Endodermal cell (in vitro differentiated cells): ENCODE results near the gene CAT. TPM values are rescaled to one million over a fixed set of nuclear protein-coding genes. Genes with fewer than 3 reads are reported as not detected.

Source experiments
- DNase-seq: peaks from one replicate; pipeline ENCODE4 v3.0.0-alpha.2; 2017
- H3K27ac ChIP-seq: 2 replicates; pipeline ENCODE4 v1.5.1; 2013; ENCODE audit warnings: mild to moderate bottlenecking, low read depth, low read length, moderate library complexity
- H3K27me3 ChIP-seq: 2 replicates; pipeline ENCODE4 v1.6.1; 2013; ENCODE audit warnings: mild to moderate bottlenecking, low read length, moderate library complexity; ENCODE audit not compliant: insufficient read depth, control insufficient read depth, poor library complexity, severe bottlenecking
- H3K36me3 ChIP-seq: 2 replicates; pipeline ENCODE4 v1.7.0; 2013; ENCODE audit warnings: mild to moderate bottlenecking, low read length, moderate library complexity; ENCODE audit not compliant: control insufficient read depth, insufficient read depth
- H3K4me1 ChIP-seq: one replicate; pipeline ENCODE4 v1.7.0; 2013; ENCODE audit warnings: low read length; ENCODE audit not compliant: control insufficient read depth, insufficient read depth
- H3K4me3 ChIP-seq: 2 replicates; pipeline ENCODE4 v1.5.1; 2013; ENCODE audit warnings: mild to moderate bottlenecking, low read length, moderate library complexity
- H3K9ac ChIP-seq: 2 replicates; pipeline ENCODE4 v1.6.1; 2013; ENCODE audit warnings: mild to moderate bottlenecking, low read length, moderate library complexity; ENCODE audit not compliant: poor library complexity, severe bottlenecking; ENCODE audit errors: extremely low read depth
- H3K9me3 ChIP-seq: 2 replicates; pipeline ENCODE4 v1.6.1; 2013; ENCODE audit warnings: mild to moderate bottlenecking, low read length, moderate library complexity; ENCODE audit not compliant: control insufficient read depth
- H3K27ac Mint-ChIP-seq: 2 replicates; pipeline ENCODE4 v1.8.0; 2020; ENCODE audit warnings: mixed read lengths
- H3K27me3 Mint-ChIP-seq: 2 replicates; pipeline ENCODE4 v1.8.0; 2021; ENCODE audit warnings: mild to moderate bottlenecking, mixed read lengths; ENCODE audit not compliant: insufficient read depth
- H3K36me3 Mint-ChIP-seq: 2 replicates; pipeline ENCODE4 v1.8.0; 2020; ENCODE audit warnings: low read depth, mixed read lengths
- H3K4me1 Mint-ChIP-seq: 2 replicates; pipeline ENCODE4 v1.8.0; 2020; ENCODE audit warnings: mixed read lengths
- H3K4me3 Mint-ChIP-seq: 2 replicates; pipeline ENCODE4 v1.8.0; 2020; ENCODE audit warnings: mild to moderate bottlenecking, moderate library complexity, mixed read lengths
- H3K9me3 Mint-ChIP-seq: 2 replicates; pipeline ENCODE4 v1.8.0; 2020; ENCODE audit warnings: mild to moderate bottlenecking, mixed read lengths
- WGBS, 2 experiments: methylation state at CpG; one replicate each; pipeline versions ENCODE4 v1.1.5 to v1.1.7; 2013; ENCODE audit warnings: missing lambda C conversion rate in 2 of 2, mixed read lengths in 1 of 2; ENCODE audit not compliant: insufficient coverage in 1 of 2, insufficient read length in 1 of 2; 5-methylcytosine and 5-hydroxymethylcytosine counted together
- total RNA-seq, 2 donors: library from RNA; stranded (reverse); fragmentation: NEBNext Ultra II Directional in 1 of 2; extraction: Animal tissue kit (Norgen Biotek cat#: 25700) in 1 of 2; gene quantifications; 2 replicates in 1 of 2; 3 replicates in 1 of 2; pipeline ENCODE4 v1.2.1, GENCODE V29; 2021
- TF ChIP-seq, protein P1 (sequence below): fragments of 200-600 bp; sonication (generic); conservative IDR thresholded peaks from 2 replicates; pipeline ENCODE4 v1.5.0; 2021; ENCODE audit warnings: antibody characterized with exemption, mild to moderate bottlenecking

Gene CAT
- total RNA-seq, 2 donors from 2014 or later = 18.9 to 23.4 TPM

DNA sequence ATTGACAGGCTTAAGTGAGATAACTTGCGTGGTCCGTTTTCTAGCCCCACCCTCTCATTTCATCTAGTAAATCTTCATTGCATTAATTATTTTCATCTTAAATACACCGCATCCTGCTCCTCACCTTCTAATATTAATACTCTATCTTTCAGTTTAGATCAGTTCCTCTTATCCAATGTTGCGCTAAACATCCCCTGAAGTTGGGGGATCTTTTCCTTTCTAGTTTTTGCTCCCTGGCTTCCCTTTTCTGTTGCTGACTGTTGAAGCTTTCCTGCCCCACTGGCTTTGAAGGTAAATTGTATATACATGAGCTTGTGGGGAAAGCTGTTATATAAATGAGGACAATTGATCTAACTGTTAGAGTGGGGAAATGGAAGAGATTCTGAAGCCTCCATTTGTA, 7.2 kb downstream of the CAT start:
- Mint-ChIP-seq H3K4me1 (no peaks in the 10 kb centered on the region), H3K4me3 (no peak overlapping the region), H3K27ac (no peak overlapping the region), H3K36me3 (peaks cover 18% of the 10 kb centered on the region), H3K9me3 (peaks cover 5% of the 10 kb centered on the region), H3K27me3 (no peaks in the 10 kb centered on the region)
- no peaks in the 10 kb centered on the region for H3K4me1 ChIP-seq
- no peaks in the 10 kb centered on the region for H3K27me3 ChIP-seq
- TF ChIP-seq, protein P1, sequence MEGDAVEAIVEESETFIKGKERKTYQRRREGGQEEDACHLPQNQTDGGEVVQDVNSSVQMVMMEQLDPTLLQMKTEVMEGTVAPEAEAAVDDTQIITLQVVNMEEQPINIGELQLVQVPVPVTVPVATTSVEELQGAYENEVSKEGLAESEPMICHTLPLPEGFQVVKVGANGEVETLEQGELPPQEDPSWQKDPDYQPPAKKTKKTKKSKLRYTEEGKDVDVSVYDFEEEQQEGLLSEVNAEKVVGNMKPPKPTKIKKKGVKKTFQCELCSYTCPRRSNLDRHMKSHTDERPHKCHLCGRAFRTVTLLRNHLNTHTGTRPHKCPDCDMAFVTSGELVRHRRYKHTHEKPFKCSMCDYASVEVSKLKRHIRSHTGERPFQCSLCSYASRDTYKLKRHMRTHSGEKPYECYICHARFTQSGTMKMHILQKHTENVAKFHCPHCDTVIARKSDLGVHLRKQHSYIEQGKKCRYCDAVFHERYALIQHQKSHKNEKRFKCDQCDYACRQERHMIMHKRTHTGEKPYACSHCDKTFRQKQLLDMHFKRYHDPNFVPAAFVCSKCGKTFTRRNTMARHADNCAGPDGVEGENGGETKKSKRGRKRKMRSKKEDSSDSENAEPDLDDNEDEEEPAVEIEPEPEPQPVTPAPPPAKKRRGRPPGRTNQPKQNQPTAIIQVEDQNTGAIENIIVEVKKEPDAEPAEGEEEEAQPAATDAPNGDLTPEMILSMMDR = no peak
- peaks cover 6% of the 10 kb centered on the region for H3K9me3 ChIP-seq
- H3K27ac ChIP-seq = no peak overlapping the region
- no peaks in the 10 kb centered on the region for H3K36me3 ChIP-seq
- WGBS, 2 experiments = 50 to 72% methylated on average over 2 to 4 of the region's 4 CpGs
- H3K4me3 ChIP-seq = no peak overlapping the region
- DNase-seq = no peak
- H3K9ac ChIP-seq = no peak overlapping the region

DNA sequence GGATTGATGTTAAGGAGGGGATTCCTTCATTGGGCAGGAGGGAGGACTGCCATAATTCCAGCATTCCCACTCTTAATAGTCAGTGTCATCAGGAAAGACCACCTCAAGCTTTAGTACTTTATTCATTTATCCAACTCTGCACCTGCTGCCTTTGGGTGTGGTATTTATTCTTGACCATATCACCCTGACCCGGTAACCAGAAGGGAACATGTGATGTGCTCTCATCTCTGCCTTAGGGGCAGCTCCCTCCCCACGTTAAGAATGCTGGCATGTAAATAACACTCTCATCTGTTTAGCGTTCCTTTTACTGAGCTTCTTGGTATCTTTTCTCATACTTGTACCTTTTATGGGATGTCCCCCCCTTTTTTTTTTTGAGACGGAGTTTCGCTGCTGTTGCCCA, 7.7 kb downstream of the CAT start:
- TF ChIP-seq, protein P1 = no peak
- H3K9me3 Mint-ChIP-seq = peaks cover 2% of the 10 kb centered on the region
- no peaks in the 10 kb centered on the region for H3K4me1 Mint-ChIP-seq
- H3K36me3 Mint-ChIP-seq = peaks cover 17% of the 10 kb centered on the region
- Histone ChIP-seq H3K9me3 (peaks cover 6% of the 10 kb centered on the region), H3K4me1 (no peaks in the 10 kb centered on the region), H3K36me3 (no peaks in the 10 kb centered on the region), H3K27ac (no peak overlapping the region), H3K9ac (no peak overlapping the region), H3K27me3 (no peaks in the 10 kb centered on the region), H3K4me3 (no peak overlapping the region)
- H3K27me3 Mint-ChIP-seq = no peaks in the 10 kb centered on the region
- DNase-seq = no peak
- no peak overlapping the region for H3K27ac Mint-ChIP-seq
- no peak overlapping the region for H3K4me3 Mint-ChIP-seq
- WGBS, 2 experiments = 90 to 93% methylated on average over 4 to 5 of the region's 5 CpGs

DNA sequence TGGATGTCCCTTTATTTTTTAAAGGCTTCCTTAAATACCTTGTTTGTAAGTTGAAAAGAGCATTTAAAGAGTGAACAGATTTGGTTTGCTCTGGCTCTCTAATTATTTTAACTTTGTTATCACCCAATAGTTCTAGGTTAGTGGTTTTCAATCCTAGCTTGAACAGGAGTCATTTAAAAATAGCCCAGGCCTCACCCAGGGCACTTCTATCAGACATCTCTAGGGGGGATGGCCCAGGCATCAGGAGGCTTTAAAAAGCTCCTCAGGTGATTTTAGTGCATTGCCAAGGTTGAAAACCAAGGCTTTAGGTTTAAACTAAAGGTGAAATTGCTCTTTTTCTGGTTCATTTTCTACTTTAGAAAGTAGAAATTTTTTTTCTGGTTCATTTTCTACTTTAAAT, 8.3 kb downstream of the CAT start:
- Histone ChIP-seq H3K4me3 (no peak overlapping the region), H3K9me3 (no peaks in the 10 kb centered on the region), H3K9ac (no peak overlapping the region), H3K27ac (no peak overlapping the region), H3K4me1 (no peaks in the 10 kb centered on the region), H3K36me3 (no peaks in the 10 kb centered on the region), H3K27me3 (no peaks in the 10 kb centered on the region)
- DNase-seq = no peak
- Mint-ChIP-seq H3K36me3 (peaks cover 15% of the 10 kb centered on the region), H3K9me3 (no peaks in the 10 kb centered on the region), H3K27me3 (no peaks in the 10 kb centered on the region), H3K4me3 (no peak overlapping the region), H3K27ac (no peak overlapping the region), H3K4me1 (no peaks in the 10 kb centered on the region)
- TF ChIP-seq, protein P1 = no peak
